PFSK-1 (cell line): ENCODE data around the gene CIDEA.

Experiments
- POLR2AphosphoS5 ChIP-seq: IDR thresholded peaks from 2 replicates; pipeline ENCODE4 v1.6.1; 2012; ENCODE audit warnings: low read depth, mild to moderate bottlenecking, control low read depth, low read length, moderate library complexity
- TAF1 ChIP-seq: IDR thresholded peaks from 2 replicates; pipeline ENCODE4 v1.6.1; 2012; ENCODE audit warnings: low read length, control low read depth, borderline replicate concordance; ENCODE audit not compliant: insufficient read depth
- TF ChIP-seq, protein P1 (sequence below), 2 experiments: IDR thresholded peaks; 2 replicates each; pipeline versions ENCODE4 v1.6.1 to v1.8.0; 2011 to 2012; ENCODE audit warnings: low read depth in 2 of 2, low read length in 2 of 2, control low read depth in 1 of 2, inconsistent platforms in 1 of 2, mild to moderate bottlenecking in 1 of 2, moderate library complexity in 1 of 2; ENCODE audit not compliant: insufficient read depth in 1 of 2

DNA sequence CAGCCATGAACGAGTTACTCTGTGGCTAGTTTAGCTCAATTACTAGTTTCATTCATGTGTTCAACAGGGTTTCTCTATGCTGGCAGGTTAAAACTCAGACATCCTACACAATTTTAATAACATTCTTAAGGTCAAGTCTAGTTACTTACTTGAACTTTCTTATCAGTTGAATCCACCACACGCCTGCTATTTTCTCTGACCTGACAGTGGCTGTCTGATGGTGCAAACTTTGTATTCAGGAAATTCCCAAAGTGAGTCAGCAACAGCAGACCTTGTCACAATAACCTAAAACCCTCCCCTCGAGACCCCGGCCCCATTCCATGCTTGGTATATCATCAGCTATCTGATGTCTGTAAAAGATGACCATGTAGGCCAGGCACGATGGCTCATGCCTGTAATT is 20.8 kb upstream of the CIDEA start:
- TF ChIP-seq POLR2AphosphoS5 (no peak), TAF1 (no peak)
- TF ChIP-seq, protein P1, sequence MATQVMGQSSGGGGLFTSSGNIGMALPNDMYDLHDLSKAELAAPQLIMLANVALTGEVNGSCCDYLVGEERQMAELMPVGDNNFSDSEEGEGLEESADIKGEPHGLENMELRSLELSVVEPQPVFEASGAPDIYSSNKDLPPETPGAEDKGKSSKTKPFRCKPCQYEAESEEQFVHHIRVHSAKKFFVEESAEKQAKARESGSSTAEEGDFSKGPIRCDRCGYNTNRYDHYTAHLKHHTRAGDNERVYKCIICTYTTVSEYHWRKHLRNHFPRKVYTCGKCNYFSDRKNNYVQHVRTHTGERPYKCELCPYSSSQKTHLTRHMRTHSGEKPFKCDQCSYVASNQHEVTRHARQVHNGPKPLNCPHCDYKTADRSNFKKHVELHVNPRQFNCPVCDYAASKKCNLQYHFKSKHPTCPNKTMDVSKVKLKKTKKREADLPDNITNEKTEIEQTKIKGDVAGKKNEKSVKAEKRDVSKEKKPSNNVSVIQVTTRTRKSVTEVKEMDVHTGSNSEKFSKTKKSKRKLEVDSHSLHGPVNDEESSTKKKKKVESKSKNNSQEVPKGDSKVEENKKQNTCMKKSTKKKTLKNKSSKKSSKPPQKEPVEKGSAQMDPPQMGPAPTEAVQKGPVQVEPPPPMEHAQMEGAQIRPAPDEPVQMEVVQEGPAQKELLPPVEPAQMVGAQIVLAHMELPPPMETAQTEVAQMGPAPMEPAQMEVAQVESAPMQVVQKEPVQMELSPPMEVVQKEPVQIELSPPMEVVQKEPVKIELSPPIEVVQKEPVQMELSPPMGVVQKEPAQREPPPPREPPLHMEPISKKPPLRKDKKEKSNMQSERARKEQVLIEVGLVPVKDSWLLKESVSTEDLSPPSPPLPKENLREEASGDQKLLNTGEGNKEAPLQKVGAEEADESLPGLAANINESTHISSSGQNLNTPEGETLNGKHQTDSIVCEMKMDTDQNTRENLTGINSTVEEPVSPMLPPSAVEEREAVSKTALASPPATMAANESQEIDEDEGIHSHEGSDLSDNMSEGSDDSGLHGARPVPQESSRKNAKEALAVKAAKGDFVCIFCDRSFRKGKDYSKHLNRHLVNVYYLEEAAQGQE (IDR thresholded peaks at IDR 0.05; ENCODE audit: insufficient read depth in 1 of 2, low read depth in 2 of 2, low read length in 2 of 2): no peak
